H1 (cell line): ENCODE measurements around the gene MPHOSPH8. TPM values are rescaled to one million over a fixed set of nuclear protein-coding genes. Genes with fewer than 3 reads are reported as not detected.

Experiments
- CTCF ChIA-PET: fragments of 300-600 bp; sonication (Branson Sonifier 250); formaldehyde crosslinking; loops from one replicate; lab custom pipeline; 2021; ENCODE audit not compliant: partially characterized antibody; lab: Charles Lee
- POLR2A ChIA-PET: fragments of 300-600 bp; sonication (Branson Sonifier 250); formaldehyde crosslinking; loops from one replicate; lab custom pipeline; 2021; ENCODE audit warnings: inconsistent platforms; ENCODE audit not compliant: partially characterized antibody; lab: Charles Lee
- DNase-seq, 2 experiments: peaks; one replicate each; pipeline versions ENCODE4 v3.0.0 to v3.0.0-alpha.2; 2010 to 2022; ENCODE audit warnings: low spot score in 2 of 2, low read depth in 1 of 2, mixed read lengths in 1 of 2
- FAIRE-seq: peaks from 2 replicates; lab custom pipeline; 2011; peaks lifted over from hg19 to GRCh38; lab: Jason Lieb, UNC
- H2AFZ ChIP-seq: 2 replicates; pipeline ENCODE4 v1.8.1; 2012; ENCODE audit warnings: low read length, inconsistent platforms
- H2AK5ac ChIP-seq: 2 replicates; pipeline ENCODE4 v1.6.1; 2013; ENCODE audit warnings: low read depth, low read length
- H2BK120ac ChIP-seq: replicated peaks from 2 replicates; pipeline ENCODE3; 2013; ENCODE audit warnings: low read depth, low read length, inconsistent platforms
- H2BK12ac ChIP-seq: 2 replicates; pipeline ENCODE4 v1.6.1; 2013; ENCODE audit warnings: low read depth, low read length
- H2BK15ac ChIP-seq: 2 replicates; pipeline ENCODE4 v1.6.1; 2013; ENCODE audit warnings: low read length
- H2BK20ac ChIP-seq: 2 replicates; pipeline ENCODE4 v1.6.1; 2013; ENCODE audit warnings: low read length
- H2BK5ac ChIP-seq: 2 replicates; pipeline ENCODE4 v1.6.1; 2013; ENCODE audit warnings: low read depth, low read length
- H3K14ac ChIP-seq: 2 replicates; pipeline ENCODE4 v1.6.1; 2013; ENCODE audit warnings: inconsistent platforms; ENCODE audit not compliant: insufficient read length
- H3K18ac ChIP-seq: 2 replicates; pipeline ENCODE4 v1.6.1; 2013; ENCODE audit warnings: low read length; ENCODE audit errors: extremely low read depth
- H3K23ac ChIP-seq: 2 replicates; pipeline ENCODE4 v1.6.1; 2013; ENCODE audit warnings: inconsistent platforms; ENCODE audit not compliant: insufficient read length
- H3K23me2 ChIP-seq: 2 replicates; pipeline ENCODE4 v1.6.1; 2013; ENCODE audit warnings: low read depth, low read length
- H3K27ac ChIP-seq: 2 replicates; pipeline ENCODE4 v1.6.1; 2011; ENCODE audit warnings: low read depth, low read length, inconsistent platforms
- H3K27me3 ChIP-seq, 4 experiments: replicated peaks in 1 of 4; 1 replicate in 1 of 4; 2 replicates in 3 of 4; pipeline versions ENCODE4 v1.6.1 to v1.8.1; 2011 to 2013; ENCODE audit warnings: low read length in 3 of 4, mild to moderate bottlenecking in 3 of 4, inconsistent platforms in 2 of 4, mixed read lengths in 2 of 4, moderate library complexity in 1 of 4; ENCODE audit not compliant: control insufficient read depth in 3 of 4, insufficient read depth in 3 of 4; ENCODE audit errors: extremely low read depth in 1 of 4
- H3K36me3 ChIP-seq, 4 experiments: 2 replicates each; pipeline versions ENCODE4 v1.6.1 to v1.8.1; 2011 to 2013; ENCODE audit warnings: mild to moderate bottlenecking in 4 of 4, low read length in 3 of 4, moderate library complexity in 2 of 4, control low read depth in 1 of 4, inconsistent platforms in 1 of 4; ENCODE audit not compliant: insufficient read depth in 4 of 4, control insufficient read depth in 2 of 4
- H3K4ac ChIP-seq: replicated peaks from 2 replicates; pipeline ENCODE3; 2013; ENCODE audit warnings: low read length, low read depth, mixed read lengths, inconsistent platforms; ENCODE audit not compliant: insufficient read length
- H3K4me1 ChIP-seq, 4 experiments: replicated peaks in 1 of 4; 1 replicate in 1 of 4; 2 replicates in 3 of 4; pipeline versions ENCODE4 v1.6.1 to v1.8.1; 2011 to 2013; ENCODE audit warnings: low read length in 3 of 4, inconsistent platforms in 2 of 4, mixed read lengths in 1 of 4; ENCODE audit not compliant: insufficient read depth in 4 of 4, control insufficient read depth in 3 of 4
- H3K4me2 ChIP-seq, 2 experiments: 2 replicates each; pipeline versions ENCODE4 v1.6.1 to v1.8.1; 2011 to 2013; ENCODE audit warnings: low read depth in 2 of 2, low read length in 2 of 2, control low read depth in 1 of 2, inconsistent platforms in 1 of 2, mild to moderate bottlenecking in 1 of 2; ENCODE audit not compliant: insufficient read depth in 1 of 2
- H3K4me3 ChIP-seq, 4 experiments: fragments of 200-600, 300-600 bp in 1 of 4; sonication (generic), shearing (Covaris generic), sonication (Bioruptor Twin) in 1 of 4; 2 replicates each; pipeline versions ENCODE4 v1.5.1 to v1.8.1; 2011 to 2016; ENCODE audit warnings: low read length in 4 of 4, low read depth in 3 of 4, control low read depth in 2 of 4, inconsistent platforms in 2 of 4, mild to moderate bottlenecking in 2 of 4, mixed read lengths in 1 of 4, moderate library complexity in 1 of 4; ENCODE audit not compliant: insufficient read depth in 2 of 4; ENCODE audit errors: extremely low read depth in 1 of 4
- H3K56ac ChIP-seq: replicated peaks from 2 replicates; pipeline ENCODE3; 2013; ENCODE audit warnings: low read depth, mild to moderate bottlenecking, mixed read lengths, low read length, inconsistent platforms; ENCODE audit not compliant: insufficient read length
- H3K79me1 ChIP-seq: 2 replicates; pipeline ENCODE4 v1.6.1; 2013; ENCODE audit warnings: low read depth, low read length, control low read depth
- H3K79me2 ChIP-seq, 2 experiments: 2 replicates each; pipeline versions ENCODE4 v1.6.1 to v1.8.1; 2012 to 2013; ENCODE audit warnings: low read length in 2 of 2, mild to moderate bottlenecking in 2 of 2, inconsistent platforms in 1 of 2; ENCODE audit not compliant: insufficient read depth in 2 of 2, control insufficient read depth in 1 of 2
- H3K9ac ChIP-seq, 4 experiments: replicated peaks in 1 of 4; 1 replicate in 1 of 4; 2 replicates in 3 of 4; pipeline versions ENCODE4 v1.6.1 to v1.8.1; 2011 to 2013; ENCODE audit warnings: low read depth in 3 of 4, low read length in 3 of 4, control low read depth in 2 of 4, mild to moderate bottlenecking in 2 of 4, moderate library complexity in 2 of 4, inconsistent platforms in 1 of 4; ENCODE audit errors: extremely low read depth in 1 of 4
- H3K9me3 ChIP-seq, 2 experiments: 2 replicates each; pipeline versions ENCODE4 v1.6.1 to v1.8.1; 2012 to 2013; ENCODE audit warnings: mild to moderate bottlenecking in 2 of 2, moderate library complexity in 2 of 2, control low read depth in 1 of 2, inconsistent platforms in 1 of 2, low read depth in 1 of 2, low read length in 1 of 2, mixed read lengths in 1 of 2; ENCODE audit not compliant: insufficient read depth in 2 of 2
- H4K20me1 ChIP-seq, 2 experiments: replicated peaks in 1 of 2; 2 replicates each; pipeline versions ENCODE3 to v1.8.1; 2011 to 2013; ENCODE audit warnings: inconsistent platforms in 2 of 2, low read length in 2 of 2, mild to moderate bottlenecking in 1 of 2; ENCODE audit not compliant: insufficient read depth in 2 of 2, control insufficient read depth in 1 of 2
- H4K5ac ChIP-seq: 2 replicates; pipeline ENCODE4 v1.6.1; 2013; ENCODE audit warnings: low read length, low read depth, mixed read lengths, inconsistent platforms; ENCODE audit not compliant: insufficient read length
- H4K8ac ChIP-seq: 2 replicates; pipeline ENCODE4 v1.8.0; 2013; ENCODE audit warnings: mild to moderate bottlenecking, moderate library complexity, low read length, inconsistent platforms; ENCODE audit not compliant: insufficient read depth; ENCODE audit errors: extremely low read depth
- H4K91ac ChIP-seq: replicated peaks from 2 replicates; pipeline ENCODE3; 2013; ENCODE audit warnings: low read length, mixed read lengths, inconsistent platforms; ENCODE audit not compliant: insufficient read length
- BACH1 ChIP-seq: IDR thresholded peaks from 2 replicates; pipeline ENCODE4 v1.6.1; 2012; ENCODE audit warnings: low read length, improper control_type of control experiment
- EGR1 ChIP-seq: IDR thresholded peaks from 2 replicates; pipeline ENCODE4 v1.6.1; 2011; ENCODE audit warnings: low read depth, low read length, borderline replicate concordance
- MAFK ChIP-seq: IDR thresholded peaks from 2 replicates; pipeline ENCODE4 v1.6.1; 2012; ENCODE audit warnings: low read depth, mild to moderate bottlenecking, improper control_type of control experiment, low read length
- WGBS, 2 experiments: shearing (Covaris generic) in 1 of 2; methylation state at CpG; one replicate each; pipeline versions ENCODE4 v1.1.6 to v1.1.7; 2013 to 2015; ENCODE audit warnings: low lambda C conversion rate in 2 of 2, mixed read lengths in 2 of 2, inconsistent platforms in 1 of 2, low coverage in 1 of 2, missing lambda C conversion rate in 1 of 2; ENCODE audit not compliant: insufficient replicate concordance in 2 of 2, insufficient coverage in 1 of 2, insufficient read length in 1 of 2; ENCODE audit errors: extremely low coverage in 1 of 2, missing lambda C conversion rate in 1 of 2; 5-methylcytosine and 5-hydroxymethylcytosine counted together
- polyA plus RNA-seq, 7 experiments: library from polyadenylated mRNA; depleted of rRNA in 3 of 7; stranded (reverse) in 5 of 7; unstranded in 2 of 7; fragments of >200 nt in 5 of 7; fragments of 200-250 nt in 2 of 7; gene quantifications; 1 replicate in 5 of 7; 2 replicates in 1 of 7; 4 replicates in 1 of 7; pipeline versions ENCODE4 v1.2.1 to v1.2.3, GENCODE V29; 2011 to 2013; ENCODE audit warnings: missing spikeins in 2 of 7, mixed read lengths in 2 of 7
- total RNA-seq: library from RNA; stranded (reverse); fragmentation: NEBNext Ultra II Directional; extraction: Animal tissue kit (Norgen Biotek cat#: 25700); gene quantifications from 2 replicates; pipeline ENCODE4 v1.2.1, GENCODE V29; 2021

MPHOSPH8 gene
- total and polyA plus RNA-seq, 2 of the 8 experiments (the other 6 are each of a cell fraction or from before 2014, with no cell fraction given), result 8.3 to 20.5 TPM

DNA sequence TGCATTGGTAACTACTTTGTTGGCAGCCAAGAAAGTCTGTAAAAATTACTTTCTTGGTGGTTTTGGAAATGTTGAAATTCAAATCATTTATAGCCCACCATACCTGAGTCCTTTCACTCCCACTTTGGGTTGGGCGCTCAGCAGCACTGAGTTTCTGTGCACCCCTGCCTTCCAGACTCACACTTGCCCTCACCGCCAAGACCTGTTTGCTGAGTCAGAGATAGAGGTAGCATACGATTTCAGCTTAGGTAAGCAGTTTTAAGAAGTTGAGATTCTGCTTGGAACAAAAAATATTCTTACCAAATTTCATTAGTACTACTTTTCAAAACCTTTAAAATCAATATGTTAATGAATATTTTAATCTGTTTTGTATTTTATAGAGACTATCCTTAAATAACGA is 12.6 kb downstream of the MPHOSPH8 start:
- Histone ChIP-seq H3K56ac (no peak overlapping the region), H3K79me1 (0 out of 2 replicates have a peak, but pooled peaks cover 2% of the 10 kb centered on the region), H2BK20ac (no peak overlapping the region), H4K8ac (no peak overlapping the region), H3K4me3 (no peak overlapping the region), H3K14ac (no peak overlapping the region), H3K4ac (no peak overlapping the region), H2BK15ac (no peak overlapping the region), H3K9me3 (no peaks in the 10 kb centered on the region), H3K27me3 (no peaks in the 10 kb centered on the region), H4K91ac (no peak overlapping the region), H3K36me3 (peaks cover 2 to 14% (median 5%) of the 10 kb centered on the region in 4 experiments; a peak in 4 of 8 replicates), H2AFZ (no peak overlapping the region), H4K5ac (no peak overlapping the region), H3K9ac (no peak overlapping the region), H2BK120ac (no peak overlapping the region), H4K20me1 (no peaks in the 10 kb centered on the region), H3K79me2 (no peaks in the 10 kb centered on the region), H3K23me2 (no peaks in the 10 kb centered on the region), H3K23ac (no peak overlapping the region), H3K4me1 (no peaks in the 10 kb centered on the region), H3K27ac (no peak overlapping the region), H3K4me2 (no peak overlapping the region), H2BK5ac (no peak overlapping the region), H2BK12ac (no peak overlapping the region), H2AK5ac (no peak overlapping the region), H3K18ac (no peak overlapping the region)
- DNase-seq (no peak), FAIRE-seq (peak; percentile 28)
- POLR2A ChIA-PET, result no interaction called here
- TF ChIP-seq BACH1 (peak; percentile 74), MAFK (peak; percentile 86), EGR1 (no peak)
- WGBS, 2 experiments, result 88% methylated on average over 4 of the region's 4 CpGs; no CpG with 5 or more reads in 1 of the 2 experiments
- CTCF ChIA-PET, result no interaction called here
